Measurements from ENCODE around the gene C17orf100. TPM values are rescaled to one million over a fixed set of nuclear protein-coding genes. Genes with fewer than 3 reads are reported as not detected.

C17orf100 gene
- total and polyA plus RNA-seq, 2 of the 13 experiments (the other 11 are each of a cell fraction or from before 2014, with no cell fraction given): 3.6 to 8.7 TPM

GRCh38 chr17:6640536-6641246 is 10.9 kb upstream of the C17orf100 start, which contains the start of the genes KIAA0753 and TXNDC17 (continued):
- TF ChIP-seq LCORL (IDR thresholded peaks at IDR 0.05) (no peak), LCORL (CRISPR knock-in tag; IDR thresholded peaks at IDR 0.05) (peak; percentile 34; the same call in 1 of the 2 replicates), ZKSCAN8 (CRISPR knock-in tag; IDR thresholded peaks at IDR 0.05; ENCODE audit: borderline replicate concordance) (peak; percentile 57; the same call in 1 of the 2 replicates), PRMT3 (CRISPR knock-in tag; IDR thresholded peaks at IDR 0.05; ENCODE audit: borderline replicate concordance, low read depth) (no peak), ZKSCAN1 (IDR thresholded peaks at IDR 0.05; ENCODE audit: low read length) (no peak), KLF13 (CRISPR knock-in tag; IDR thresholded peaks at IDR 0.05) (0 out of 2 replicates have a peak, but pooled peaks have one; percentile 58), NKX3-1 (CRISPR knock-in tag; IDR thresholded peaks at IDR 0.05) (no peak), ZNF280D (CRISPR knock-in tag; IDR thresholded peaks at IDR 0.05) (peak; percentile 67), ZNF451 (CRISPR knock-in tag; IDR thresholded peaks at IDR 0.05) (0 out of 2 replicates have a peak, but pooled peaks have one; percentile 44), MXI1 (IDR thresholded peaks at IDR 0.05; ENCODE audit: borderline replicate concordance, low read depth, low read length) (peak; percentile 86; the same call in 1 of the 3 replicates), IRF2 (CRISPR knock-in tag; IDR thresholded peaks at IDR 0.05) (peak; percentile 87), HNF4G (IDR thresholded peaks at IDR 0.05; ENCODE audit: borderline replicate concordance, low read depth, low read length) (peak; percentile 43; the same call in 1 of the 2 replicates), HNF4G (CRISPR knock-in tag; IDR thresholded peaks at IDR 0.05; ENCODE audit: borderline replicate concordance, low read depth) (no peak), ZNF546 (CRISPR knock-in tag; conservative IDR thresholded peaks at IDR 0.05) (peak; percentile 84), ZNF777 (CRISPR knock-in tag; IDR thresholded peaks at IDR 0.05) (peak; percentile 88)
- TF ChIP-seq, protein P1, sequence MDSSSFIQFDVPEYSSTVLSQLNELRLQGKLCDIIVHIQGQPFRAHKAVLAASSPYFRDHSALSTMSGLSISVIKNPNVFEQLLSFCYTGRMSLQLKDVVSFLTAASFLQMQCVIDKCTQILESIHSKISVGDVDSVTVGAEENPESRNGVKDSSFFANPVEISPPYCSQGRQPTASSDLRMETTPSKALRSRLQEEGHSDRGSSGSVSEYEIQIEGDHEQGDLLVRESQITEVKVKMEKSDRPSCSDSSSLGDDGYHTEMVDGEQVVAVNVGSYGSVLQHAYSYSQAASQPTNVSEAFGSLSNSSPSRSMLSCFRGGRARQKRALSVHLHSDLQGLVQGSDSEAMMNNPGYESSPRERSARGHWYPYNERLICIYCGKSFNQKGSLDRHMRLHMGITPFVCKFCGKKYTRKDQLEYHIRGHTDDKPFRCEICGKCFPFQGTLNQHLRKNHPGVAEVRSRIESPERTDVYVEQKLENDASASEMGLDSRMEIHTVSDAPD (CRISPR knock-in tag; IDR thresholded peaks at IDR 0.05): 0 out of 2 replicates have a peak, but pooled peaks have one; percentile 54
- TF ChIP-seq, protein P2, sequence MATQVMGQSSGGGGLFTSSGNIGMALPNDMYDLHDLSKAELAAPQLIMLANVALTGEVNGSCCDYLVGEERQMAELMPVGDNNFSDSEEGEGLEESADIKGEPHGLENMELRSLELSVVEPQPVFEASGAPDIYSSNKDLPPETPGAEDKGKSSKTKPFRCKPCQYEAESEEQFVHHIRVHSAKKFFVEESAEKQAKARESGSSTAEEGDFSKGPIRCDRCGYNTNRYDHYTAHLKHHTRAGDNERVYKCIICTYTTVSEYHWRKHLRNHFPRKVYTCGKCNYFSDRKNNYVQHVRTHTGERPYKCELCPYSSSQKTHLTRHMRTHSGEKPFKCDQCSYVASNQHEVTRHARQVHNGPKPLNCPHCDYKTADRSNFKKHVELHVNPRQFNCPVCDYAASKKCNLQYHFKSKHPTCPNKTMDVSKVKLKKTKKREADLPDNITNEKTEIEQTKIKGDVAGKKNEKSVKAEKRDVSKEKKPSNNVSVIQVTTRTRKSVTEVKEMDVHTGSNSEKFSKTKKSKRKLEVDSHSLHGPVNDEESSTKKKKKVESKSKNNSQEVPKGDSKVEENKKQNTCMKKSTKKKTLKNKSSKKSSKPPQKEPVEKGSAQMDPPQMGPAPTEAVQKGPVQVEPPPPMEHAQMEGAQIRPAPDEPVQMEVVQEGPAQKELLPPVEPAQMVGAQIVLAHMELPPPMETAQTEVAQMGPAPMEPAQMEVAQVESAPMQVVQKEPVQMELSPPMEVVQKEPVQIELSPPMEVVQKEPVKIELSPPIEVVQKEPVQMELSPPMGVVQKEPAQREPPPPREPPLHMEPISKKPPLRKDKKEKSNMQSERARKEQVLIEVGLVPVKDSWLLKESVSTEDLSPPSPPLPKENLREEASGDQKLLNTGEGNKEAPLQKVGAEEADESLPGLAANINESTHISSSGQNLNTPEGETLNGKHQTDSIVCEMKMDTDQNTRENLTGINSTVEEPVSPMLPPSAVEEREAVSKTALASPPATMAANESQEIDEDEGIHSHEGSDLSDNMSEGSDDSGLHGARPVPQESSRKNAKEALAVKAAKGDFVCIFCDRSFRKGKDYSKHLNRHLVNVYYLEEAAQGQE (IDR thresholded peaks at IDR 0.05; ENCODE audit: borderline replicate concordance in 1 of 2, low read depth in 1 of 2, low read length in 2 of 2): peak in 1 of 2 experiments; percentile 48; a peak in 1 of 4 replicates
- TF ChIP-seq, protein P3, sequence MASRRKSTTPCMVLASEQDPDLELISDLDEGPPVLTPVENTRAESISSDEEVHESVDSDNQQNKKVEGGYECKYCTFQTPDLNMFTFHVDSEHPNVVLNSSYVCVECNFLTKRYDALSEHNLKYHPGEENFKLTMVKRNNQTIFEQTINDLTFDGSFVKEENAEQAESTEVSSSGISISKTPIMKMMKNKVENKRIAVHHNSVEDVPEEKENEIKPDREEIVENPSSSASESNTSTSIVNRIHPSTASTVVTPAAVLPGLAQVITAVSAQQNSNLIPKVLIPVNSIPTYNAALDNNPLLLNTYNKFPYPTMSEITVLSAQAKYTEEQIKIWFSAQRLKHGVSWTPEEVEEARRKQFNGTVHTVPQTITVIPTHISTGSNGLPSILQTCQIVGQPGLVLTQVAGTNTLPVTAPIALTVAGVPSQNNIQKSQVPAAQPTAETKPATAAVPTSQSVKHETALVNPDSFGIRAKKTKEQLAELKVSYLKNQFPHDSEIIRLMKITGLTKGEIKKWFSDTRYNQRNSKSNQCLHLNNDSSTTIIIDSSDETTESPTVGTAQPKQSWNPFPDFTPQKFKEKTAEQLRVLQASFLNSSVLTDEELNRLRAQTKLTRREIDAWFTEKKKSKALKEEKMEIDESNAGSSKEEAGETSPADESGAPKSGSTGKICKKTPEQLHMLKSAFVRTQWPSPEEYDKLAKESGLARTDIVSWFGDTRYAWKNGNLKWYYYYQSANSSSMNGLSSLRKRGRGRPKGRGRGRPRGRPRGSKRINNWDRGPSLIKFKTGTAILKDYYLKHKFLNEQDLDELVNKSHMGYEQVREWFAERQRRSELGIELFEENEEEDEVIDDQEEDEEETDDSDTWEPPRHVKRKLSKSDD (CRISPR knock-in tag; IDR thresholded peaks at IDR 0.05; ENCODE audit: low read depth): peak; percentile 67
